Coronary artery (tissue), 2 donors: ENCODE results near the gene ZNF561.

ENCODE experiments used
- DNase-seq: peaks from one replicate; pipeline ENCODE4 v3.0.0-alpha.2; 2017; ENCODE audit warnings: low spot score
- H3K27ac ChIP-seq, 2 donors: fragments of 200-600 bp; sonication (generic); one replicate each; pipeline ENCODE4 v1.5.1; 2016 to 2019
- H3K4me3 ChIP-seq: fragments of 200-600 bp; sonication (generic); 2 replicates; pipeline ENCODE4 v1.5.1; 2016; ENCODE audit warnings: mild to moderate bottlenecking, moderate library complexity
- TF ChIP-seq, protein P1 (sequence below): fragments of 200-600 bp; sonication (generic); IDR thresholded peaks from one replicate; pipeline ENCODE4 v1.5.1; 2019; ENCODE audit warnings: antibody characterized with exemption

ZNF561 gene

DNA sequence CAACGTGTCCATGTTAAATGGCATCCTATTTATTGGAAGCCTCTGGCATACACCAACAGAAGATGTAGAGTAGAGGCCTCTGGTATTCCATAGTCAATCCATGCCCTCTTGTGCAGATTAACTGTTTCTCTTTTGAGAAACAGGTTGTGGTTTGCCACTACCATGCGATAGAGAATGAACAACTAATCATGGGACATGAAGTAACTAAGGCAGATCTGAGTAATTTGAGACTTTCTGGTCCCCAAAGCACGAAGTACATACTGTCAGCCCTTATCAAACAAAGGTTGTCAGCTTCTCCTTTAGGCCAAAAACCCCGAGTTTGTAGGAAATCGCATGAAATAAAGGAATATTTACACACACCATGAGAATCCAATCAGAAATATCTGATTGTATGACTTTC is 40.3 kb downstream of the ZNF561 start:
- Histone ChIP-seq H3K4me3 (no peak overlapping the region), H3K27ac (no peak overlapping the region)
- TF ChIP-seq, protein P1, sequence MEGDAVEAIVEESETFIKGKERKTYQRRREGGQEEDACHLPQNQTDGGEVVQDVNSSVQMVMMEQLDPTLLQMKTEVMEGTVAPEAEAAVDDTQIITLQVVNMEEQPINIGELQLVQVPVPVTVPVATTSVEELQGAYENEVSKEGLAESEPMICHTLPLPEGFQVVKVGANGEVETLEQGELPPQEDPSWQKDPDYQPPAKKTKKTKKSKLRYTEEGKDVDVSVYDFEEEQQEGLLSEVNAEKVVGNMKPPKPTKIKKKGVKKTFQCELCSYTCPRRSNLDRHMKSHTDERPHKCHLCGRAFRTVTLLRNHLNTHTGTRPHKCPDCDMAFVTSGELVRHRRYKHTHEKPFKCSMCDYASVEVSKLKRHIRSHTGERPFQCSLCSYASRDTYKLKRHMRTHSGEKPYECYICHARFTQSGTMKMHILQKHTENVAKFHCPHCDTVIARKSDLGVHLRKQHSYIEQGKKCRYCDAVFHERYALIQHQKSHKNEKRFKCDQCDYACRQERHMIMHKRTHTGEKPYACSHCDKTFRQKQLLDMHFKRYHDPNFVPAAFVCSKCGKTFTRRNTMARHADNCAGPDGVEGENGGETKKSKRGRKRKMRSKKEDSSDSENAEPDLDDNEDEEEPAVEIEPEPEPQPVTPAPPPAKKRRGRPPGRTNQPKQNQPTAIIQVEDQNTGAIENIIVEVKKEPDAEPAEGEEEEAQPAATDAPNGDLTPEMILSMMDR, result no peak
- DNase-seq, result no peak

- no peak overlapping the region for H3K4me3 ChIP-seq
- TF ChIP-seq, protein P1, result no peak
Observed at GRCh38 chr19:9570255-9570654, 50.8 kb downstream of the ZNF561 start.

GRCh38 chr19:9566729-9567128 is 54.3 kb downstream of the ZNF561 start:
- Histone ChIP-seq H3K27ac (no peak overlapping the region), H3K4me3 (peak overlapping the region; percentile 24)
- no peak for DNase-seq
- TF ChIP-seq, protein P1, result no peak

More at GRCh38 chr19:9570255-9570654, 50.8 kb downstream of the ZNF561 start:
- H3K27ac ChIP-seq, result no peak overlapping the region
- DNase-seq, result no peak

DNA sequence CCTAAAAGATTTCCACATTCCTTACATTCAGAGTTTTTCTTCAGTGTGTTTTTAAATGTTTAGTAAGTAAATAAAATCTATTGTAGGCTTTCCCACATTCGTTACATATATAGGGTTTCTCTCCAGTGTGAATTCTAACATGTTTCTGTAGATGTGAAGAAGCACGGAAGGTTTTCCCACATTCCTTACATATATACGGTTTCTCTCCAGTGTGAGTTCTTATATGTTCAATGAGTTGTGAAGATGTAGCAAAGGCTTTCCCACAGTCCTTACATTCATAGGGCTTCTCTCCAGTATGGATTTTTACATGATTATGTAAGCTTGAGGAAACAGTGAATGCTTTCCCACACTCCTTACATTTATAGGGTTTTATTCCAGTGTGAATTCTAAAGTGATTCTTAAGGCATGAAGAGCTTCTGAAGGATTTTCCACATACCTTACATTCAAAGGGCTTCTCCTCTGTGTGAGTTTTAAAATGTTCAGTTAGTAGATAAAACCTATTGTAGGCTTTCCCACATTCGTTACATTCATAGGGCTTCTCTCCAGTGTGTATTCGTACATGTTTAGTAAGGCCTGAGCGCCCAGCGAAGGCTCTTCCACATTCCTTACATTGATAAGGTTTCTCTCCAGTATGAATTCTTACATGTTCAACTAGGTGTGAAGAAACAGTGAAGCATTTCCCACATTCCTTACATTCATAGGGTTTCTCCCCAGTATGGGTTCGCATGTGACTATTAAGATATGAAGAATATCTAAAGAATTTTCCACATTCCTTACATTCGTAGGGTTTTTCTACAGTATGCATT is 54.9 kb downstream of the ZNF561 start:
- DNase-seq, result no peak
- H3K4me3 ChIP-seq, result peak overlapping the region; percentile 24
- TF ChIP-seq, protein P1, result no peak
- H3K27ac ChIP-seq, result no peak overlapping the region
